Endothelial cell of umbilical vein (primary cell): ENCODE measurements around the gene MAGI1. TPM values are rescaled to one million over a fixed set of nuclear protein-coding genes. Genes with fewer than 3 reads are reported as not detected.

ENCODE experiments used
- BruUV-seq: library from RNA; stranded (reverse); fragments of 400-500 nt; replicated peaks from 2 replicates; lab custom pipeline; 2021; lab: Mats Ljungman, UMichigan
- CTCF ChIA-PET: fragments of 300-600, 350-600 bp; sonication (Branson Sonifier 250); formaldehyde crosslinking; loops from one replicate; lab custom pipeline; 2021; ENCODE audit warnings: antibody characterized with exemption, inconsistent platforms; lab: Charles Lee
- POLR2A ChIA-PET: fragments of 300-600, 350-600 bp; sonication (Branson Sonifier 250); formaldehyde crosslinking; loops from one replicate; lab custom pipeline; 2021; ENCODE audit warnings: antibody characterized with exemption, inconsistent platforms; lab: Charles Lee
- DNase-seq: peaks from one replicate; pipeline ENCODE4 v3.0.0-alpha.2; 2011; ENCODE audit warnings: low read depth, low spot score
- FAIRE-seq: peaks from 2 replicates; lab custom pipeline; 2011; peaks lifted over from hg19 to GRCh38; lab: Jason Lieb, UNC
- H2AFZ ChIP-seq: 2 replicates; pipeline ENCODE4 v1.6.0; 2012; ENCODE audit warnings: low read depth, low read length, control low read depth, inconsistent platforms
- H3K27ac ChIP-seq: 2 replicates; pipeline ENCODE4 v1.5.1; 2011; ENCODE audit warnings: low read depth, mild to moderate bottlenecking, control low read depth, low read length, moderate library complexity; ENCODE audit not compliant: insufficient read depth
- H3K27me3 ChIP-seq, 2 experiments: 2 replicates each; pipeline versions ENCODE4 v1.6.0 to v1.6.1; 2011; ENCODE audit warnings: low read length in 2 of 2, mixed read lengths in 1 of 2; ENCODE audit not compliant: control insufficient read depth in 2 of 2, insufficient read depth in 2 of 2
- H3K36me3 ChIP-seq, 2 experiments: 2 replicates in 1 of 2; 3 replicates in 1 of 2; pipeline ENCODE4 v1.5.1; 2011; ENCODE audit warnings: low read length in 2 of 2, mild to moderate bottlenecking in 1 of 2, moderate library complexity in 1 of 2; ENCODE audit not compliant: control insufficient read depth in 2 of 2, insufficient read depth in 2 of 2; ENCODE audit errors: extremely low read depth in 1 of 2
- H3K4me1 ChIP-seq: 3 replicates; pipeline ENCODE4 v1.5.1; 2011; ENCODE audit warnings: mild to moderate bottlenecking, low read length; ENCODE audit not compliant: control insufficient read depth, insufficient read depth; ENCODE audit errors: extremely low read depth
- H3K4me2 ChIP-seq: 2 replicates; pipeline ENCODE4 v1.6.1; 2011; ENCODE audit warnings: low read length, control low read depth, mixed read lengths; ENCODE audit not compliant: insufficient read depth
- H3K4me3 ChIP-seq, 3 experiments: fragments of 200-600 bp in 1 of 3; sonication (generic), shearing (Covaris generic) in 1 of 3; replicated peaks in 1 of 3; 2 replicates each; pipeline ENCODE4 v1.5.1; 2011 to 2016; ENCODE audit warnings: control low read depth in 3 of 3, low read length in 3 of 3, mild to moderate bottlenecking in 2 of 3, inconsistent platforms in 1 of 3, low read depth in 1 of 3, moderate library complexity in 1 of 3; ENCODE audit not compliant: insufficient read depth in 1 of 3
- H3K79me2 ChIP-seq: 2 replicates; pipeline ENCODE4 v1.6.0; 2012; ENCODE audit warnings: low read length, inconsistent platforms; ENCODE audit not compliant: control insufficient read depth, insufficient read depth
- H3K9ac ChIP-seq: replicated peaks from 2 replicates; pipeline ENCODE3; 2011; ENCODE audit warnings: low read length, control low read depth; ENCODE audit not compliant: insufficient read depth; ENCODE audit errors: extremely low read depth
- H3K9me1 ChIP-seq: replicated peaks from 3 replicates; pipeline ENCODE4 v1.6.0; 2011; ENCODE audit warnings: mild to moderate bottlenecking, low read length; ENCODE audit not compliant: control insufficient read depth, insufficient read depth; ENCODE audit errors: extremely low read depth
- H3K9me3 ChIP-seq: replicated peaks from 2 replicates; pipeline ENCODE4 v1.5.1; 2012; ENCODE audit warnings: low read length, inconsistent platforms; ENCODE audit not compliant: control insufficient read depth, insufficient read depth
- H4K20me1 ChIP-seq: replicated peaks from 2 replicates; pipeline ENCODE3; 2011; ENCODE audit warnings: mild to moderate bottlenecking, low read length; ENCODE audit not compliant: control insufficient read depth, insufficient read depth; ENCODE audit errors: extremely low read depth
- EZH2 ChIP-seq: IDR thresholded peaks from 2 replicates; pipeline ENCODE4 v1.6.1; 2012; ENCODE audit warnings: borderline replicate concordance, low read depth, mild to moderate bottlenecking, moderate library complexity, low read length, inconsistent platforms; ENCODE audit not compliant: severe bottlenecking
- FOS ChIP-seq: IDR thresholded peaks from 2 replicates; pipeline ENCODE4 v1.6.1; 2011; ENCODE audit warnings: mild to moderate bottlenecking, low read length, moderate library complexity, borderline replicate concordance; ENCODE audit not compliant: insufficient read depth
- GATA2 ChIP-seq: IDR thresholded peaks from 2 replicates; pipeline ENCODE4 v1.7.0; 2011; ENCODE audit warnings: low read depth, mild to moderate bottlenecking, moderate library complexity, mixed read lengths, low read length; ENCODE audit not compliant: insufficient read length, insufficient read depth
- JUN ChIP-seq: IDR thresholded peaks from 2 replicates; pipeline ENCODE4 v1.6.1; 2011; ENCODE audit warnings: borderline replicate concordance, low read depth; ENCODE audit not compliant: insufficient read length, insufficient read depth
- MAX ChIP-seq: IDR thresholded peaks from 2 replicates; pipeline ENCODE4 v1.6.1; 2011; ENCODE audit not compliant: insufficient read depth, insufficient read length
- MYC ChIP-seq: IDR thresholded peaks from one replicate; pipeline ENCODE4 v1.6.1; 2011; ENCODE audit warnings: mild to moderate bottlenecking, low read depth, low read length
- POLR2A ChIP-seq: IDR thresholded peaks from 2 replicates; pipeline ENCODE4 v1.6.1; 2012; ENCODE audit warnings: low read depth, mild to moderate bottlenecking, control low read depth, low read length
- POLR2AphosphoS5 ChIP-seq: IDR thresholded peaks from 2 replicates; pipeline ENCODE4 v1.6.1; 2012; ENCODE audit warnings: low read depth, mild to moderate bottlenecking, control low read depth, low read length, moderate library complexity; ENCODE audit not compliant: insufficient read depth
- dilution Hi-C: fragments of 300-500 bp; cut with MboI; formaldehyde crosslinking; loops from one replicate; pipeline ENCODE4 v1.15.0; 2019; ENCODE audit warnings: low sequenced_read_pairs; ENCODE audit not compliant: extremely low pct_ligation_motif_present
- intact Hi-C: fragments of 100-400 bp; cut with micrococcal nuclease; formaldehyde crosslinking; loops from one replicate; pipeline ENCODE4 v1.10.0; 2022
- polyA plus RNA-seq, 4 experiments: library from polyadenylated mRNA; depleted of rRNA in 3 of 4; stranded (reverse) in 3 of 4; unstranded in 1 of 4; fragments of >200 nt; gene quantifications; 2 replicates each; pipeline versions ENCODE4 v1.2.1 to v1.2.3, GENCODE V29; 2011 to 2012; ENCODE audit warnings: missing spikeins in 1 of 4
- total RNA-seq: library from RNA; stranded (reverse); gene quantifications from 2 replicates; pipeline ENCODE4 v1.2.3, GENCODE V29; 2021
- TF ChIP-seq, protein P1 (sequence below), 2 donors: IDR thresholded peaks; 1 replicate in 1 of 2; 2 replicates in 1 of 2; pipeline ENCODE4 v1.5.1; 2011; ENCODE audit warnings: low read length in 2 of 2, mild to moderate bottlenecking in 2 of 2, moderate library complexity in 2 of 2, control low read depth in 1 of 2, inconsistent platforms in 1 of 2, low read depth in 1 of 2; ENCODE audit not compliant: insufficient read depth in 1 of 2; ENCODE audit errors: extremely low read depth in 1 of 2

The MAGI1 gene
- total and polyA plus RNA-seq, 2 donors (not counting 3 experiments of a cell fraction or from before 2014, with no cell fraction given): 10.1 to 47.9 TPM

- H3K27me3 ChIP-seq: no peaks in the 10 kb centered on the region
- FAIRE-seq (no peak), DNase-seq (no peak)
- CTCF ChIA-PET: interaction anchor here (0.5 to 1.6 kb wide), 4 partner anchors 9 to 833 kb away, joined by 3 to 9 read pairs (median 3); no protein-coding TSS in a partner anchor
- H3K4me2 ChIP-seq: no peak overlapping the region
- H3K9me1 ChIP-seq: no peaks in the 10 kb centered on the region
- H3K4me3 ChIP-seq: no peak overlapping the region
- H3K9ac ChIP-seq: no peak overlapping the region
- no TSS peak for BruUV-seq
- no peak overlapping the region for H3K27ac ChIP-seq
- no peaks in the 10 kb centered on the region for H3K9me3 ChIP-seq
- no peaks in the 10 kb centered on the region for H3K36me3 ChIP-seq
- no peaks in the 10 kb centered on the region for H3K4me1 ChIP-seq
- no peaks in the 10 kb centered on the region for H3K79me2 ChIP-seq
- intact Hi-C loops: no loop called here
- TF ChIP-seq POLR2A (no peak), GATA2 (no peak), POLR2AphosphoS5 (no peak), FOS (no peak), MAX (no peak), MYC (no peak), EZH2 (no peak), JUN (no peak)
- TF ChIP-seq, protein P1, sequence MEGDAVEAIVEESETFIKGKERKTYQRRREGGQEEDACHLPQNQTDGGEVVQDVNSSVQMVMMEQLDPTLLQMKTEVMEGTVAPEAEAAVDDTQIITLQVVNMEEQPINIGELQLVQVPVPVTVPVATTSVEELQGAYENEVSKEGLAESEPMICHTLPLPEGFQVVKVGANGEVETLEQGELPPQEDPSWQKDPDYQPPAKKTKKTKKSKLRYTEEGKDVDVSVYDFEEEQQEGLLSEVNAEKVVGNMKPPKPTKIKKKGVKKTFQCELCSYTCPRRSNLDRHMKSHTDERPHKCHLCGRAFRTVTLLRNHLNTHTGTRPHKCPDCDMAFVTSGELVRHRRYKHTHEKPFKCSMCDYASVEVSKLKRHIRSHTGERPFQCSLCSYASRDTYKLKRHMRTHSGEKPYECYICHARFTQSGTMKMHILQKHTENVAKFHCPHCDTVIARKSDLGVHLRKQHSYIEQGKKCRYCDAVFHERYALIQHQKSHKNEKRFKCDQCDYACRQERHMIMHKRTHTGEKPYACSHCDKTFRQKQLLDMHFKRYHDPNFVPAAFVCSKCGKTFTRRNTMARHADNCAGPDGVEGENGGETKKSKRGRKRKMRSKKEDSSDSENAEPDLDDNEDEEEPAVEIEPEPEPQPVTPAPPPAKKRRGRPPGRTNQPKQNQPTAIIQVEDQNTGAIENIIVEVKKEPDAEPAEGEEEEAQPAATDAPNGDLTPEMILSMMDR (IDR thresholded peaks at IDR 0.05; ENCODE audit: extremely low read depth in 1 of 2, insufficient read depth in 1 of 2, low read depth in 1 of 2, low read length in 2 of 2): no peak
- POLR2A ChIA-PET: no interaction called here
- no peak overlapping the region for H2AFZ ChIP-seq
- dilution Hi-C loops: no loop called here
- H4K20me1 ChIP-seq: no peaks in the 10 kb centered on the region
Measured at GRCh38 chr3:65351753-65352152, 687.0 kb downstream of the MAGI1 start.
